Vagina (tissue), 2 donors: ENCODE measurements around the gene OGDHL.

Source experiments
- POLR2A ChIP-seq, 2 donors: fragments of 450-650 bp; IDR thresholded peaks; one replicate each; pipeline ENCODE4 v1.6.1; 2017; ENCODE audit warnings: antibody characterized with exemption in 2 of 2, mild to moderate bottlenecking in 2 of 2, moderate library complexity in 2 of 2
- POLR2AphosphoS5 ChIP-seq, 2 donors: sonication (generic); formaldehyde crosslinking; IDR thresholded peaks; one replicate each; pipeline ENCODE4 v1.9.0; 2017; ENCODE audit warnings: antibody characterized with exemption in 2 of 2, mild to moderate bottlenecking in 2 of 2, low read depth in 1 of 2; ENCODE audit not compliant: insufficient read depth in 1 of 2
- TF ChIP-seq, protein P1 (sequence below), 3 experiments: fragments of 450-650 bp in 2 of 3; fragments of 200-600 bp in 1 of 3; sonication (generic) in 1 of 3; IDR thresholded peaks; one replicate each; pipeline ENCODE4 v1.5.1; 2017 to 2019; ENCODE audit warnings: antibody characterized with exemption in 3 of 3, mild to moderate bottlenecking in 2 of 3, moderate library complexity in 2 of 3

DNA sequence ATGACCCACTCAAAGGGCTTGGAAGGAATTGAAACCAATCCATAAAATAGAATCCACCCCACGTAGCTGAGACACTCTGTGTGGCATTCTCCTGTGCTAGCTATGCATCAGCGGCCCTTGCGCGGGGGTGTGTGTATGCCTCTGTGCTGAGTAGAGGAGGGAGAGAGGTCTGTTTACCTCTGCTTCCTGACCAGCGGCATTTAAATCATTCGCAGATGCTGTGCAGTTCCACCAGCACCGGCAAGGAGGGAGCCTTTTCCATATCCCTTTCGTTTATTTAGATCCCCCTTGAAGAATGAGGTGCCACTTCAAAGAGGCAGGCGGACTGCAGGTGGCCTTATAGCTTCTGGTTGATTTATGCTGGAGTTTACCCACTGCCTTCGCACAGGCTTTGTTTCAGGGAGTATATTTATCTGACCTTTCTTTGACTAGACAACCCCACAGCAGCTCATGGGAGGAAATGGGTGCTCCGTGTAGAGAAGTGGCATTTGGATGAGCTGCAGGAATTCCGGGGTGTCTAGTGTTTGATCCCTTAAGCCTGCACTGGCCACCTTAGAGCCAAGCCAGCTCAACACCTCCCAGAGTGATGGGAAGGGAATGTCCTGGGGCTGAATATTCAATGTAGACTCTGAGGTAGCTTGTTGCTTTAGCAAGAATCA lies 71.3 kb downstream of the OGDHL start:
- TF ChIP-seq, protein P1, sequence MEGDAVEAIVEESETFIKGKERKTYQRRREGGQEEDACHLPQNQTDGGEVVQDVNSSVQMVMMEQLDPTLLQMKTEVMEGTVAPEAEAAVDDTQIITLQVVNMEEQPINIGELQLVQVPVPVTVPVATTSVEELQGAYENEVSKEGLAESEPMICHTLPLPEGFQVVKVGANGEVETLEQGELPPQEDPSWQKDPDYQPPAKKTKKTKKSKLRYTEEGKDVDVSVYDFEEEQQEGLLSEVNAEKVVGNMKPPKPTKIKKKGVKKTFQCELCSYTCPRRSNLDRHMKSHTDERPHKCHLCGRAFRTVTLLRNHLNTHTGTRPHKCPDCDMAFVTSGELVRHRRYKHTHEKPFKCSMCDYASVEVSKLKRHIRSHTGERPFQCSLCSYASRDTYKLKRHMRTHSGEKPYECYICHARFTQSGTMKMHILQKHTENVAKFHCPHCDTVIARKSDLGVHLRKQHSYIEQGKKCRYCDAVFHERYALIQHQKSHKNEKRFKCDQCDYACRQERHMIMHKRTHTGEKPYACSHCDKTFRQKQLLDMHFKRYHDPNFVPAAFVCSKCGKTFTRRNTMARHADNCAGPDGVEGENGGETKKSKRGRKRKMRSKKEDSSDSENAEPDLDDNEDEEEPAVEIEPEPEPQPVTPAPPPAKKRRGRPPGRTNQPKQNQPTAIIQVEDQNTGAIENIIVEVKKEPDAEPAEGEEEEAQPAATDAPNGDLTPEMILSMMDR (IDR thresholded peaks at IDR 0.05) = no peak
- TF ChIP-seq POLR2A (IDR thresholded peaks at IDR 0.05) (no peak), POLR2AphosphoS5 (IDR thresholded peaks at IDR 0.05; ENCODE audit: insufficient read depth in 1 of 2, low read depth in 1 of 2) (no peak)
